Measurements from ENCODE around the gene RYR3.

- no peak for TF ChIP-seq CTCF (IDR thresholded peaks at IDR 0.05)
- no peak for TF ChIP-seq POLR2A (IDR thresholded peaks at IDR 0.05; ENCODE audit: low read depth)
- TF ChIP-seq POLR2AphosphoS5 (IDR thresholded peaks at IDR 0.05) = no peak
These were observed 336.0 kb downstream of the RYR3 start for GRCh38 chr15:33646744-33647143.

Data from esophagus muscularis mucosa (tissue), 3 donors.